Activated CD4-positive, alpha-beta T cell treated with anti-CD3 and anti-CD28 coated beads, Interleukin-2, amount 50 U/mL, for 48 hours (primary cell): Measurements from ENCODE around the gene FCMR.
A peak's percentile ranks its signal among the peaks of the same experiment; 100 is the strongest.

Experiments
- DNase-seq, 2 experiments: peaks; one replicate each; pipeline ENCODE4 v3.0.0-alpha.2; 2020

Gene FCMR, protein sequence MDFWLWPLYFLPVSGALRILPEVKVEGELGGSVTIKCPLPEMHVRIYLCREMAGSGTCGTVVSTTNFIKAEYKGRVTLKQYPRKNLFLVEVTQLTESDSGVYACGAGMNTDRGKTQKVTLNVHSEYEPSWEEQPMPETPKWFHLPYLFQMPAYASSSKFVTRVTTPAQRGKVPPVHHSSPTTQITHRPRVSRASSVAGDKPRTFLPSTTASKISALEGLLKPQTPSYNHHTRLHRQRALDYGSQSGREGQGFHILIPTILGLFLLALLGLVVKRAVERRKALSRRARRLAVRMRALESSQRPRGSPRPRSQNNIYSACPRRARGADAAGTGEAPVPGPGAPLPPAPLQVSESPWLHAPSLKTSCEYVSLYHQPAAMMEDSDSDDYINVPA

DNA sequence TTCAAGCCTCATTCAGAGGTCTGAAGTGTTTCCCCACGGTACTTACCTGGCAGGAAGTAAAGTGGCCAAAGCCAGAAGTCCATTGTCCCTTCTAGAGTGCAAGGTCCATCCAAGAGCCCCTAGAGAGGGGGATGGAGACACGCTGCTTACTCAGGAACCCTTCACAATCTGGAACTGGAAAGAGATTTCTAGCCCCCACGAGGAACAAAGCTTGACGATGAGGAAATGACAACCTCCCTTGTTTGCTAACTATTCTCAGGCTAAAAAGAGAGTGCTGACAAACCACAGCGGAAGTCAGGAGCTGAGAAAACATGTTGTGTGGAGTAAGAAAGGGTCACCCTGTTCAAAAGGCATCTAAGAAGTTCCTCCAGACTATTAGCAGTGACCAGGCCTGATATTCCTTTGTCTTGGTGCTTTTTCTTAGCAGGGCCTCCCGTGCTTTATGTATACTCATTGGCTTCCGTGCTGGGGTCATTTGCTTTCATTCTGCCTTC lies at the start of gene FCMR:
TSS of gene FCMR (minus strand) at position 170 of the 494 bp plus-strand sequence. CDS start at position 83, 87 bp downstream.
- peak in 1 of 2 experiments; percentile 43 for DNase-seq

DNA sequence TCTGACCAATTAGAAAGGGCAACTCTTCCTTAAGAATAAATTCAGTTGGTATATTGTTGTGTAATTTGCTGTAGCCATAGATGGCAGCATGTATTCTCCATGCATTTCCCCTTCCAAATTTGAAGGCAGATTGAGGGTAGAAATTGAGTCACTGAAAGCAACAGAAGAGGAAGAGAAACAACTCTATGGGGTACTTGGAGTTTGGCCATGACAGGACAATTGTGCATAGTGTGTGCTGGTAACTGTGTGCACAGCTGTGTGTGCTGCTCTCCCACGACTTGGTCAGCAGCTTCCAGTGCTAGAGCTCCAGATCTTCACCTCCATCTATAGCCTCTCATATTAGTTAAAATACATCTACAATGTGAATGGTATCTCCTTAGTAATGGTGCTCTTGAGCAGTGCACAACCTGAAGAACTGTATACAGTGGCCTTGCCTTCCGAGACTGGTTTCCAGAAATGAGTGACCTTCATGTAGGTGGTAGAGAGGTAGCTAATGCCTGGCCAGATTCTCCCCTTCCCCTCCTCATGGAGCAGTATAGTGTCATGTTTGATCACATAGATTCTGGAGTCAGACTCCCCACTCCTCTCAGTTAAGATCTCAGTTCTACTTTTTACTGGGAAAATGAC lies 49.4 kb upstream of the FCMR start:
- DNase-seq, result no peak

DNA sequence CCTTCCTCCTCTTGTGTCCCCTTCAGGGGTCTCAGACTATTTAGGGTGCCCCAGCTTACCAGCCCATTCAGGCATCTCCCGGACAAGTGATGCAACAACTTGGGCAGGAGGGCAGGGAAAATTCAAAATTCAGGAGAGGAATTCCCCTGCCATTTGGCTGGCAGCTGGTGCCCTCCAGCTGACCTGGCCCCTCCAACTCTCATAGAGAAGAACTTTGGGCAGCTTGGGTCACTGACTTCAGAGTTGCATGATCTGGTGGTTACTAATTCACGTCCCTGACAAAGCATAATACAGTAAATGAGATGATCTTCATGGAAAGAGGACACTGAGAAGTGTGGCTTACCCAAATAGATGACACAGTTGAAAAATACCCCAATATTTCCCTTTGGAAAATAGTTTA lies 48.7 kb upstream of the FCMR start, which contains the start of gene FCAMR:
TSS of gene FCAMR (minus strand) at position 15 of the 400 bp plus-strand sequence. CDS start 335 bp downstream, outside the sequence.
- DNase-seq, result no peak

DNA sequence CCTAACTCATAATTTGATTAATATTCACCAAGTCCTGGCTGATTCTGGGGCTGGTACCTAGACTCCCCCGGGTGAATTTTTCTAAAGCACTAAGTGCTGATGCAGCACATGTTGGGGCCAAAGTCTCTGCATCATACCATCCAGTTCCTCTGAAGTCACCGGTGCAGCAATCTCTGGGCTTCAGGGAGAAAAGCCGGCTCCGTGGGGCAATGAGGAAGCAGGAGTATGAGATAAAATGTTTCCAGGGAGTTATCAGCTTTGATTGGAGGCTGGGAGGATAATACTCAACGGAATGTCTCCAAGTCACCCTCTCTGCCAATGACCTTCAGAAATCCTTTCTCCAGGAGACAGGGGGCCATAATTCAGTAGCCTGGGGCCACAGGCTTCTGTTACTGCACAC lies 47.3 kb upstream of the FCMR start:
- DNase-seq, result no peak

DNA sequence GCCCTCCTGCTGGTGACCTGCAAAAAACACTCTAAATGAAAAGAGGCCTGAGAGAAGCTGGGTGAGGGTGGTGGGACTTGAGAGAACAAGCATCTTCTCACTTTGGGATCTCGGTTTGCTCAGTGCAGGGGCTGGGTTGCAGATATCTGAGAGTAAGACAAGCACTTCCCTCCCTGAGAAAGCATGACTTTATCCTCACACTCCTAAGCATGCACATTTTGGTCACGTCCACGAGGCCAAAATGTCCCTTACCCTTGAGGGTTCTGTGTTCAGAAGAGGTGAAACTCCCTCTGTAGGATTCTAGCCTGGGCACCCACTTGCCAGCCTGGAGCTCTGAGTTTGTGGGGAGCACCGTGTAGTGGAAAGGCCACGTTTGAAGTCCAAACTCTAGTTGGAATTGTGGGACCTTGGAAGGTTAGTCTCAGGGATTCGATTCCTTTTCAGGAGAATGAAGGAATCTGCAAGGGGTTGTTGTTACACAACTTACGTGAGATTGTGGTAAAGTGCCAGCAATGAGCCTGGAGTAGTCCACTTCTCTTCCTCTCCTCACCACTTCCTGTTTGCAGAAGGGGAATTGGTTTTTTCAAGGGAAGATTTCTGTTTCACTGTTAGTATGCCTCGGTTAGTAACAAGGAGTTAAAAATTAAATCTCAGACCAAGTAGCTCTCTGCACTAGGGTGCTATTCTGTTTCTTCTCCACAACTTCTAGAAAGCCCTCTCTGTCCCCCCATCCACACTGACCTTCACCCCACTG lies 45.5 kb upstream of the FCMR start:
- DNase-seq, result no peak

DNA sequence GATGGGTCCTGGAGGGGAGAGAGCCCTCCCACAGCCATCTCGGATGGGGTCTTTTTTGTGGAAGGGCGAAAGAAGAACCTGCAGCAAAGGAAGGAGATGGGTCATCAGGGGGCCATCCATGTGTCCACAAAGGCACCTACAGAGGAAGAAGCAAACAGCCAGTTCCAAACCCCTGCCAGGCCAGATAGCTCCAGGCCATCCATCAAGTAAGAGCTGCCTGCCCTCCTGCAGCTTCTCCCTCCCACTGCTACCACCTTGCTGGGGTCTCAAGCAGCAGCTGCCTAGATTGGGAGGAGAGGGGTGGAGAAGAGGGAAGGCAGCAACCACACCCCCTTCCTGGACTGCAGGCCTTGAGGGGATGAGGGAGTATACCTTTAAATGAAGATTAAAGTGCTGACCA lies 44.0 kb upstream of the FCMR start:
- DNase-seq, result no peak

DNA sequence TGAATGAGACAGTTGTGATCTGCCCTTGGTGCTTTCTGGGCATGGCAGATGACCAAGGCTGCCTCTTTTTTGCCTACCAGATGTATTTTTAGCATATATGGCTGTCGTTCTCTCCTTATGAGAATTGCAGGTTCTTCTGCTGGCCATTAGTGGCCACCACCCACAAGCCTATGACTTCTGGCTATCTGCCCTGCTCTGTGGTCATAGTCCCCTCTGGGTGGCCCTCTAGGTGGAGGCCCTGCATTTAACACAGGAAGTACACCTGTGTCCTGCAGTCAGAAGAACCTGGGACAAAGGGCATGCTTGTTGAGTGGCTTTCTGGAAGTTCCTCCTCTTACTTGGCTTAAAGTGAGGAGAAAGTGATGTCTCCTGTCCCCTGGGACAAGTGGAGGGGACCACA lies 42.0 kb upstream of the FCMR start:
- DNase-seq, result no peak

DNA sequence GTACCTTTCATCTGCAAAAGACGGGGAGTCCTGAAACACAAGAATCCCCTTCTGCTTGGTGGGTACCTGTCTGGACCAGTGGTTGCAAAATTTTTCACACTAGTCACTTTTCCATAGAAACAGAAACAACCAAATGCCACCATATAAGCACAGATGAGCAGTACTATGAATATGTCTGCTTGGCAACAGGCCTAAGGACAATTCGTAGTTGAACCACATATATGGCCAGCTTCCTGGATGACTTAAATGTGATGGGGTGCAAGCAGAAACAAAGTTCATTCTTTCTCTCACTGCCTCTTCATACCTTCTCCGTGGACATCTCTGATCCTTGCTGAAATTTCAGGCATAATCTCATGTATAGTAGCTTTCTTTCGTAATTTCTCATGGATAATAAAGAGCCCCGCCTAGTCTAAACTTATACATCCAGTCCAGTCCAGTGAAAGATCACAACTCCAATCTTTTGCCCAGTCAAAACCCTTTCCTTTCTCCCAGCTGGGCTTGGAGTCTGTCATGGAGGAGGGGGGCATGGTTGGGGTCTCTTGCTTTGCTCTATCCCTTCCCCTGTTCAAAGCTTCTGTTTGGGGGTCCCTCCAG lies 41.5 kb upstream of the FCMR start:
- no peak for DNase-seq

DNA sequence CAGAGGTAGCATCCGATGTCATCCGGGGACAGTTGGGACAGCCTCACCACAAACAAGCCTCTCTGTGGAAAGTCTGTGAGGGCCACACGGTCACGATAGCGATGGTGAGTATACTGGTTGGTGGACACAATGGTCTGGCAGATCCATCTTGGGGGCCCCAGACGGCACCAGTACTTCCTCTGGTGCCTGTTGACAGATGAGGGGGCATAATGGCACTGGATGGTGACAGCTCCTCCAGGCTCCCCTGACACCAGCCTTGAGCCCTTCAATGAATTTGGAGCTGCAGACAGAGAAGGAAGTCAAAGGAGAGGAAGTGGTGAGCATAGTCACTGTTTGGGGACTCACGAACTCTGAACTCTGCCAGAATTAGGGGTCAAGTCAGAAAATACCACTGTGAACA lies 40.5 kb upstream of the FCMR start:
- no peak for DNase-seq

DNA sequence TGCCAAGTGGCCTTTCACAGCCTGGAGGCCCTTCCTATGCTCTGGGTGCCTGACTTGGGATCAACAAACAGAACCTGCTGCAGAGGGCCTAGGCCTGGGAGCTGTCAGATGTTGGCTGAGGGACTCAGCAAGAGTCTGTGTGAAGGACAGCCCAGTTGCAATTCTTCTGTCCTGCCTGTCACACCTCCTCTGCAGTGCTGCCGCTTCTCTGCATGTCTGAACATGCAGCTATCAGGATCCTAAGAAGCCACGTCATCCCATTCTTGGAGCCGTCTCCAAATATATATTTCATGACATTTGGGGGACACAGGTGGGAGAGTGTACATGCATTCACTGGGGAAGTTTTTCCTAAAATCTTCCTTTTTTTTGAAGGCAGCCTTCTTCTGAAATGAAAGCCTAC lies 39.9 kb upstream of the FCMR start:
- DNase-seq, result no peak

DNA sequence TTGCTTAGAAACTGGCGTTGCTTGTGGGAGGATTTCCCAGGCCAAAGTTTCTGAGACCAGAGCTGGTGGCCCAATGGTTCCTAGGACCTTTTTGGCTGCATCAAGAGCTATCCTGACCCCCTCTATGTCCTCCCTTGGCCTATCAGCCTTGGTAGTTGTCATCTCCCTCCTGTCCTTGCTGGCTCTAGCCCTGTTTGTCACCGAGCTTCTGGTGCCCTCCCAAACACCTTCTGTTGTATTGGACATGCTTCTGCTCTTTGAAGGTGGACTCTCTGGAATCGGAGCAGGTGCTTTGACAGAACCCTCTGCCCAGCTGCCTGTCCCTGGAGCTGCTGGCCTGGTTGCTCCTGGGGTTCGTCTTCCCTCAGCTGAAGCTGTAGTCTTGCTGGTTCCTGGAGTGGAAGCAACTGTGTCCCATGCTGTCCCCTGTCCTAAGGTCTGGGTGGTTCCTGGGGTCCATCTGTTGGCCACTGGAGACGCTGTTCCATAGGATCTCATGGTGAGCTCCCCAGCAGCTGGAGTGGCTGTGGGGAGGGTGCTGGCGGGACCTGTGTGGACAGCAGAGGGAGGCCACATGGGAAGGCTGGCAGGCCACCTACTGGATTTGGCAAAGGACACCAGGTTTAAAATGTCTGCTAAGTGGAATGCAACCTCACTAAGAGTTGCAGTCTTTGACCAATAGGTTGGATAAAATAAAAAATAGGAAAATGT lies 39.1 kb upstream of the FCMR start:
- DNase-seq, result no peak

DNA sequence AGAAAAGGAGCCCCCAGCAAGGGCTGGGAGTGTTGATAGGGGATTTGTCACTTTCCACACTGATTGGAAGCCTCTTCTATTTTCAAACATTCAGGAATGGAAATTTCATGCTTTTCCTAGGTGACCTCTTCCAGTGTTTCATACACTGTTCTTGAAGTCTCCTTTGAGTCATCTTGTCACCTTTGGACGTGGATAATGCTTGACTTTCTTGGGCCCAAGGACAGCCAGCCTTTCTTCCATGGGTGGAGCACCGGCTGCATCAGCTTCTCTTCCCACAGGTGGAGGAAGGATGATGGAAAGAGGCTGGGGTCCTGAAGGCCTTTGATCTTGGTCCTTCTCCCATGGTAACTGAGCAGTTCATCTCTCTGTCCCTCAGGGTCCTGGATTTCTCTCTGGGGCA lies 36.4 kb upstream of the FCMR start:
- no peak for DNase-seq

DNA sequence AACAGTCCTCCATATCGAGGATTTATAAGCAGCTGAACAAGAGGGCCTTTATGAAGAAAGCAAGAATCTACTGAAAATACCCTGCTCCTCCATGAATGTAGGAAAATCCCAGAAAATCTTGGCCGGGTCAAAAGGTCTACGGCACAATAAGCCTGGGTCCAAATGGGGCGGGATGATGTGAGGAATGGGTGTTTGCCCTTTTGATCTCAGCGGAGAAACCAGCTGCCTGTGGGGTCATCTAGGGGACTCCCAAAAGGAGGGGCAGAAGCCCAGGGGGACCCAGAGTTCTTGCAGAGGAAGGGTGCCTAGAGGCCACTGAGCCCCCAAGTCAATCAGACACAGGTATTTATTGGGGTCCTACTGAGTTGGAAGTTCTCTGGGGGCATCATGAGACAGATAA lies 35.9 kb upstream of the FCMR start:
- DNase-seq, result no peak

DNA sequence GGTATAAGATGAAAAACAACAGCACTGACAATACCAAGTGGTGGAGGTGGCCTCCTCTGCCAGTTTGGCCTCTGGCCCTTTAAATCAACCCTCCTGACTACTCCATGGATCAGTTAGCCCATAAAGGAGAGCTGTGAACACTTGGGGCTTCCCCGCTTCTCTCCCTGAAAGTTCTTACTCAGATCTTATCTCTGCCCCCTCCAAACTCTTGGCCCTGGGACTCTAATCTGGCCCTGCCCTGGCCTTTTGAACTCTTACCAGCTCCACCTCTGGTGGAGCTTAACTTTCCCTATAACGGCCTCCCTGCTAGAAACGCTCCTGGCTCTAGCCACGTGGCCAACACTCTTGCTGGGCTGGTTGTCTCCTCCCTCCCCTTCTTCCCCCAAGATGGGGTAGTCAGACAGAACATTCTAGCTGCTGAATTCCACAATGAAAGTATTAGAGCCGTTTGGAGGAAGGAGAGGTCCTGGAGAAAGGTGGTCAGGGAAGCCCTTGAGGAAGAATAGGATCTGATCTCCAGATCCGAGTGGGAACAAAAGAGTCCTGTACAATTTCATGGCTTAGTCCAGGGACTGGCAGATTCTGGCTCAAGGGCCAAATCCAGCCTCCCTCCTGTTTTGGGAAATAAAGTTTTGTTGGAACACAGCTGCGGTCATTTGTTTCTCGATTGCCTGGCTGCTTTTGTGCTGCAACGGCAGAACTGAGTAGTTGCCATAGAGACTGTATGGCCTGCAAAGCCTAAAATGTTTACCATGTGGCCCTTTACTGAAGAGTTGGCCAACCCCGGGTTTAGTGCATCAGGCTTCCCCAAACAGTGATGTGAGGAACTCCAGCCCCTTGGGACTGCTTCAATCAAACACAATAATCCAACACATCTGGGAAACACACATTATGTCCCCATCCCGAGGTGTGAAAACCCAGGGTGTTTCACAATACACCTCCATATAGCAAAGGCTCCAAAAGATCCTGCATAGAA lies 34.0 kb upstream of the FCMR start:
- peak; percentile 15 to 29 for DNase-seq

DNA sequence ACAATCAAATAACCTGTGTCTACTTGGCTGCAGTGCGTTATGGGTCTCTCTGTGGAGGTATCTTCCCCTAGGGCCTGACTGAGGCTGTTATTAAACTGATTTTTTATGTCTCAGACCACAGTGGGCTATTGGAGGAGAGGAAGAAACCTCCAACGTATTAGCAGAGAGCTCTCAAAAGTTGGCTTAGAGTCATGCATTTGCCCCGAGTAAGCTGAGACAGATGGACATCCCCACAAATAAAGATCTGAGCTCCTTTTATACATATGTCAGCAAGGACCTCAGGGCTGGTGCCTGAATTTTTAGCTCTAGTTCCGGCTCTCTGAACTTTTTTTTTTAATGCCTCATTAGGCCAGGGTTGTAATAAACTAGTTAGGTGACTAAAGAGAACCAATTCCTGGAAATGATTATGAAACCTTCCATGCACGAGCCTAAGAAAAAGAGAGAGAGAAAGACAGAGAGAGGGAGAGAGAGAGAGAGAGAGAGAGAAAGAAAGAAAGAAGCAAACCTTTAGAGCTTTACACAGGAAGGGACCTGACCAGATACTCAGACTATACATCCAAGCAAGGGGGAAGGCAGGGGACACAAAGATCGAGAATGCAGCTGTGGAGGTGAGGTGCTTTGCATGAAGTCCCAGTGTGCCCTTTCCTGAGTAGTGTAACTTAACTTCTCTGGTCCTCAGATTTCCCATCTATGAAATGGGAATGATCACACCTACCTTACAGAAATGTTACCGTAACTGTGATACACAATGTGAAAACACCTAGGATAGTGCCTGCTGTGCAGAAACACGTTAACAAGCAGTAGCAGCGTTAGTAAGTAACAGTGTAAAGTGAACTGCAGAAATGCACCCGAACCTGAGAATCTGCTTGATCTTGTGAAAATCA lies 33.0 kb upstream of the FCMR start:
- no peak for DNase-seq

DNA sequence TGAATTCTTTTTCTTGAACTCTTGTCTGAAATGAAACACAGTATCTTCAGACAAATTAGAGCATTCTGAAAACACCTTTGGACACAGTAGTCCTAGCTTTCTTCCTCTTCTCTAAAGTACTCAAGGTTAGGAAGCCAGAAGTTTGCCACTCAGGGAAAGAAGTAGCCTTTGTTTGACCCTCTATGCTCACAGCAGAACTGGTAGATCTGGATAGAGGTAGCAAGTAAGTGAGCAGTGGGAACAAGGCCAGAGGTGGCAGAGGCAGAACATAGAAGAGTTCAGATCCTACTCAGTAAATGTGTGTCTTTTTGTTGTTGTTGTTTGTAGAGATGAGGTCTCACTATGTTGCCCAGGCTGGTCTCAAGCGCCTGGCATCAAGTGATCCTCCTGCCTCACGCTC lies 31.9 kb upstream of the FCMR start:
- DNase-seq, result no peak

DNA sequence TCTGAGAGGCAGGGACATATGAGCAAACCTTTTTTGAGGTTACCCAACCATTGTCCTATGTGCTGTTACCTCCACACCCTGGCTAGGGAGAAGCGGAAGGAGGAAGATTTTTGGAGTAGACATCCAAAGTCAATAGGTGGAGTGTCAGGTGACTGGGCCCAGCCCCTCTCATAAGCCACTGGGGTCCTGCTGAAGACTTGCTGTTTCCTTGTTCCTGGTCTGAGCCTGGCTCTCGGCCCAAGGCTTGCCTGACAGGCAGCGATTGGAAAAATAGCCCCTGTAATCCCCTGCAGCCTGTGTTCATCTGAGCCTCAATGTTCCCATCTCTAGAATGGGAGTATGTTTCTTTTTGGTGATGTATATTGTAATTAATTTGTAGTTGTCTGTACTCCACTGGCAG lies 31.4 kb upstream of the FCMR start:
- DNase-seq, result no peak

DNA sequence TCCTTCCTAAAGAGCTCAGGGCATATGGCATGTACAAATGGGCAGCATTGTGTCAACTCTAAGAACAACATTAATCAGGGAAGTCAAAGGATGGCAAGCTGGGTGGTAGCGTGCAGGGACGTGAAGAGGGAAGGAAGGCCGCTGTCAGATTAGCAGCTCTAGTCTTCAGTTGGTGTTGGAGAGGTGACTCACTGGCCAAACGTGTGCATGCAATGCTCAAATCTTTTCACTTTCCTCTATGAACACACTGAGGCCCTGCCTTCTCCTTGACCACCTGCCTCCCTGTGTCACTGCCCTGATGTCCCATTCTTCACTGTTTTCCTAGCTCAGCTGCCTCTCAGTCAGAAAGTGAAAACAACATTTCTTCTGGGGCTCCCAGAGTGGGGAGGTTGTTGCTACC lies 30.4 kb upstream of the FCMR start:
- no peak for DNase-seq

DNA sequence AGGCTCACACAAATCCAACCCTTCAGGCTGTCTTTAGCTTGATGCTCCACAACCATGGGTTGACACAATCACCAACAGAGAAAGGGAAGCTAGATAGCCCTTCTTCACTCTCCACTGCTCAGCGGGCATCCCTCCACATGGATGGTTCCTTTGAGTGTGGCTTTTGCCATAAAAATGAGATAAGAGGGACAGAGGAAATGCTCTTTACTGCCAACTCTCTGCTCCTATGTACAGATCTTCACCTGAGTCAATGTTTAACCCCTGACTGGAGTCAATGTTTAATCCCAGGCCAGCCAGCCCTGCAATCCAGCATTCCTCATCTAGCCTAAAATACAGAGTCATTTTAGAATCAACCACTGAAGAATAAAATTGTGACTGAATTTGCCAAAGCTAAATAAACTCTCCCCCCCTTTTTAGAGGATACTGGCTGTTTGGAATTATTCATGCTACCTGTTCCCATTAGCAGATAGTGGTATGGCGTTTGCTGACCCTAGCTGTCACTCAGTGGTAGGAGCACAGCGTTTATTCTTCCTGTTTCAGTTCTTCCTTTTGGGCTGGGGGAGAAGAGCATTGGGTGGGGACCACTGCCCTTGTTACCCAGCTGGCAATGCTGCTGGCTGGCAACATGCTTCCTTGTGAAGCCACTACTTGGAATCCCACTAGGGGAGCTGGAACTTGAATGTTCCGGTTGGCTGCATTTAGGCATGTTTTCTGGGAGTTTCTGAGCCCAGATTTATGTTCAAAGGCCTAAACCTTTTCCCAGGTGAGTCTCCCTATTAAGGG lies 29.8 kb upstream of the FCMR start:
- no peak for DNase-seq
